ENCODE measurements around the gene MAP3K2. TPM values are rescaled to one million over a fixed set of nuclear protein-coding genes. Genes with fewer than 3 reads are reported as not detected.

The MAP3K2 gene
- total RNA-seq, 4 donors from 2014 or later = 52.7 to 96.2 (median 54.2) TPM

GRCh38 chr2:127416506-127417001, 28.8 kb upstream of the MAP3K2 start:
- Histone ChIP-seq H3K36me3 (no peaks in the 10 kb centered on the region), H3K27me3 (peaks cover 56% of the 10 kb centered on the region), H3K27ac (no peak overlapping the region), H3K4me3 (peak overlapping the region in 1 of 2 donors; percentile 49), H3K4me1 (peaks cover 0 to 30% (median 8%) of the 10 kb centered on the region in 3 donors), H3K9me3 (no peaks in the 10 kb centered on the region)
- no peak for TF ChIP-seq EP300 (IDR thresholded peaks at IDR 0.05)
- TF ChIP-seq POLR2A (IDR thresholded peaks at IDR 0.05) = no peak
- TF ChIP-seq POLR2AphosphoS5 (IDR thresholded peaks at IDR 0.05) = no peak
- no peak for TF ChIP-seq CTCF (IDR thresholded peaks at IDR 0.05)
- ATAC-seq = no peak
- 38 to 48% methylated on average over 1 to 4 of the region's 4 CpGs for WGBS, 2 donors (ENCODE audit: low coverage in 1 of 2)

- Histone ChIP-seq H3K27ac (no peak overlapping the region), H3K4me1 (peaks cover 0 to 37% (median 15%) of the 10 kb centered on the region in 3 donors), H3K9me3 (no peaks in the 10 kb centered on the region), H3K27me3 (peaks cover 49% of the 10 kb centered on the region), H3K4me3 (peak overlapping the region; percentile 10 to 49), H3K36me3 (no peaks in the 10 kb centered on the region)
- 70 to 84% methylated on average over 9 to 10 of the region's 55 CpGs for WGBS, 2 donors (ENCODE audit: low coverage in 1 of 2)
- ATAC-seq = peak; percentile 67
- TF ChIP-seq CTCF (IDR thresholded peaks at IDR 0.05) (peak in 3 of 4 experiments; percentile 58 to 78 (median 62)), POLR2AphosphoS5 (IDR thresholded peaks at IDR 0.05) (no peak)
These were observed 28.1 kb upstream of the MAP3K2 start for GRCh38 chr2:127415593-127416505.

GRCh38 chr2:127414638-127415592, 27.1 kb upstream of the MAP3K2 start:
- H3K27ac ChIP-seq = no peak overlapping the region

More at GRCh38 chr2:127414638-127415592, 27.1 kb upstream of the MAP3K2 start:
- Histone ChIP-seq H3K4me3 (no peak overlapping the region), H3K36me3 (no peaks in the 10 kb centered on the region), H3K9me3 (no peaks in the 10 kb centered on the region), H3K4me1 (peaks cover 0 to 46% (median 21%) of the 10 kb centered on the region in 3 donors), H3K27me3 (peaks cover 39% of the 10 kb centered on the region)
- no peak for ATAC-seq
- TF ChIP-seq EP300 (IDR thresholded peaks at IDR 0.05) (no peak), POLR2A (IDR thresholded peaks at IDR 0.05) (no peak), POLR2AphosphoS5 (IDR thresholded peaks at IDR 0.05) (no peak), CTCF (IDR thresholded peaks at IDR 0.05) (no peak)
- WGBS, 2 donors (ENCODE audit: low coverage in 1 of 2) = 80% methylated on average over 2 to 8 of the region's 13 CpGs
